Prostate gland (tissue), 2 donors: Measurements from ENCODE around the gene SLCO3A1.

Experiments
- CTCF ChIP-seq, 4 experiments: fragments of 200-600 bp in 2 of 4; fragments of 450-650 bp in 2 of 4; sonication (generic) in 2 of 4; IDR thresholded peaks; 1 replicate in 3 of 4; 2 replicates in 1 of 4; pipeline ENCODE4 v1.5.1; 2016 to 2019; ENCODE audit warnings: antibody characterized with exemption in 4 of 4, mild to moderate bottlenecking in 2 of 4, moderate library complexity in 2 of 4
- POLR2A ChIP-seq: fragments of 450-650 bp; IDR thresholded peaks from one replicate; pipeline ENCODE4 v1.6.1; 2016; ENCODE audit warnings: antibody characterized with exemption, mild to moderate bottlenecking
- POLR2AphosphoS5 ChIP-seq: sonication (generic); formaldehyde crosslinking; IDR thresholded peaks from one replicate; pipeline ENCODE4 v1.6.1; 2017; ENCODE audit warnings: antibody characterized with exemption

- TF ChIP-seq CTCF (IDR thresholded peaks at IDR 0.05) (no peak), POLR2AphosphoS5 (no peak), POLR2A (no peak)
Measured at GRCh38 chr15:92151168-92151567, 297.7 kb downstream of the SLCO3A1 start.
